Testis (tissue), 2 donors: ENCODE results near the gene C6orf163.

Experiments used
- CTCF ChIP-seq, 3 experiments: fragments of 450-650 bp in 2 of 3; fragments of 200-600 bp in 1 of 3; sonication (generic) in 1 of 3; IDR thresholded peaks; one replicate each; pipeline ENCODE4 v1.5.1; 2016 to 2019; ENCODE audit warnings: antibody characterized with exemption in 3 of 3, mild to moderate bottlenecking in 2 of 3, moderate library complexity in 1 of 3
- POLR2A ChIP-seq: fragments of 450-650 bp; IDR thresholded peaks from one replicate; pipeline ENCODE4 v1.6.1; 2017; ENCODE audit warnings: antibody characterized with exemption, mild to moderate bottlenecking, moderate library complexity

- no peak for TF ChIP-seq CTCF (IDR thresholded peaks at IDR 0.05)
- TF ChIP-seq POLR2A = no peak
Observed at GRCh38 chr6:87330961-87331360, 13.7 kb upstream of the C6orf163 start.
